Measurements from ENCODE around the gene PSTK. TPM values are rescaled to one million over a fixed set of nuclear protein-coding genes. Genes with fewer than 3 reads are reported as not detected.

Gene PSTK
- total RNA-seq, 4 donors from 2014 or later = 3.9 to 6.3 (median 5.2) TPM

DNA sequence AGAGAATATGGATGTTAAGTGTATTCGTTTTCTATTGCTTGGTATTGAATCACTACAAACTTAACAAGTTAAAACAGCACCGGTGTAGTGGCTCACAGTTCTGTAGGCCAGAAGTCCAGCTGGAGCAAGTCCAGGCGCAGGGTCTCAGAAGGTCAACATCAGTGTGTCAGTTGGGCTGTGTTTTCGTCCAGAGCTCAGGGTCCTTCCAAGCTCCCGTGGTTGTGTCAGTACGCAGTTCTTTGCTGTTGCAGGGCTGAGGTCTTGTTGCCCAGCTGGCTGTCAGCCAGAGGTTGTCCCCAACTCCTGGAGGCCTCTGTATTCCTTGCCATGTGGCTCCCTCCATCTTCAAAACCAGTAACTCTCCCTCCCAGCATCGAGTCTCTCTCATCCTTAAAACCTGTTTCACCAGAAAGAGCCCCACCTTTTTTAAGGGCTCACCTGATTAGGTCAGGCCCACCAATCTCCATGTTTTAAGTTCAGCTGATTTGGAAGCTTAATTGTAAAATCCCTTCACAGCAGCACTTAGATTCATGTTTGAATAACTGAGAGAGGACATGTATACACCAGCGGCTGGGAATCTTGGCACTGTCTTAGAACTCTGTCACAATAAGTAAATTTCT lies 55.4 kb downstream of the PSTK start:
- Histone ChIP-seq H3K4me3 (replicated peaks in 1 of 3) (no peak overlapping the region), H3K27me3 (no peaks in the 10 kb centered on the region), H3K27ac (no peak overlapping the region), H3K4me1 (no peaks in the 10 kb centered on the region), H3K9me3 (no peaks in the 10 kb centered on the region), H3K36me3 (peaks cover 0 to 7% of the 10 kb centered on the region in 2 donors)
- intact Hi-C loops (cut with DNase I) = no loop called here
- WGBS, 2 donors = 93 to 94% methylated on average over 8 of the region's 8 CpGs
- no peak for TF ChIP-seq POLR2A (IDR thresholded peaks at IDR 0.05)
- TF ChIP-seq, protein P1, sequence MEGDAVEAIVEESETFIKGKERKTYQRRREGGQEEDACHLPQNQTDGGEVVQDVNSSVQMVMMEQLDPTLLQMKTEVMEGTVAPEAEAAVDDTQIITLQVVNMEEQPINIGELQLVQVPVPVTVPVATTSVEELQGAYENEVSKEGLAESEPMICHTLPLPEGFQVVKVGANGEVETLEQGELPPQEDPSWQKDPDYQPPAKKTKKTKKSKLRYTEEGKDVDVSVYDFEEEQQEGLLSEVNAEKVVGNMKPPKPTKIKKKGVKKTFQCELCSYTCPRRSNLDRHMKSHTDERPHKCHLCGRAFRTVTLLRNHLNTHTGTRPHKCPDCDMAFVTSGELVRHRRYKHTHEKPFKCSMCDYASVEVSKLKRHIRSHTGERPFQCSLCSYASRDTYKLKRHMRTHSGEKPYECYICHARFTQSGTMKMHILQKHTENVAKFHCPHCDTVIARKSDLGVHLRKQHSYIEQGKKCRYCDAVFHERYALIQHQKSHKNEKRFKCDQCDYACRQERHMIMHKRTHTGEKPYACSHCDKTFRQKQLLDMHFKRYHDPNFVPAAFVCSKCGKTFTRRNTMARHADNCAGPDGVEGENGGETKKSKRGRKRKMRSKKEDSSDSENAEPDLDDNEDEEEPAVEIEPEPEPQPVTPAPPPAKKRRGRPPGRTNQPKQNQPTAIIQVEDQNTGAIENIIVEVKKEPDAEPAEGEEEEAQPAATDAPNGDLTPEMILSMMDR (IDR thresholded peaks at IDR 0.05) = no peak
- no peak for DNase-seq

DNA sequence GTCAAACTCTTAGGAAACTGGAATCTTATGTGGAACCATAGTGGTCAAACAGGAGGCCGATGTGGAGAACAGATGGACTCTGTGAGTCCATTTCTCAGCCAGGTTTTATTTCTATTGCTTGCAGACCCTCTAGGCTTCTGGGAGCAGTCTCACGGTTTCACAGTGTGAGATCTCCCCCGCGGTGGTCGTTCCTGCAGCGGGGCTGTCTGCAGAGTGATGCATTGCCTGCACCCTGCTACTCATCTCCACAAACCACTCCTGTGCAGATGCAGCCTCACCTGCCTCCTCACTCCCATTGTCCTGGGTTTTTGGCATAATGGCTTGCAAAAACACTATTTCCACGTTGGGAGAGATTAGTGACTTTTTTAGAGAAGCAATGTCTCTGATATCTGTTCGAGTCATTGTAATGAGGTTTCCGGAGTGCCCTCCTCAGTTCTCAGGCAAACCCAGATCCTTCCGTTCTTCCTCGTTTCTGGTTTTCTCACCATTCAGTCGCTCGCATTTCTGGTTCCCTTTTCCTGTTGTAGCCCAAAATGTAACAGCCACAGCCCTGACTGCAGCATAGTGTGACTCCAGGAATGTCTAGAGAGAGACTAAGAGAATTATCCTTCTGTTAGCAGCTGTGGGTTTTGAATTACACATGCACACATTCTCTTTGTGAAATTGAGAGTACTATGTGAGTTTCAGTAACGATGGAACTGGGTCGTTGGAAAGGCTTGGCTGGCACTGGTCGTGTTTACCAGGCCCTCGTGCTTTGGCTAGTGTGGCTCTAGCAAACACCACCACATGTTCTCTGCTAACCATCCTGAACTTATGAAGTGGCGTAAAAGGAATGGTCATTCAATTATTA lies 58.8 kb downstream of the PSTK start:
- Histone ChIP-seq H3K4me3 (replicated peaks in 1 of 3) (no peak overlapping the region), H3K4me1 (no peaks in the 10 kb centered on the region), H3K27ac (no peak overlapping the region), H3K9me3 (no peaks in the 10 kb centered on the region), H3K36me3 (peaks cover 0 to 7% of the 10 kb centered on the region in 2 donors), H3K27me3 (no peaks in the 10 kb centered on the region)
- no peak for DNase-seq
- TF ChIP-seq POLR2A (IDR thresholded peaks at IDR 0.05) = no peak
- TF ChIP-seq, protein P1 (IDR thresholded peaks at IDR 0.05) = no peak
- intact Hi-C loops (cut with DNase I) = no loop called here
- 69 to 74% methylated on average over 18 of the region's 18 CpGs for WGBS, 2 donors

DNA sequence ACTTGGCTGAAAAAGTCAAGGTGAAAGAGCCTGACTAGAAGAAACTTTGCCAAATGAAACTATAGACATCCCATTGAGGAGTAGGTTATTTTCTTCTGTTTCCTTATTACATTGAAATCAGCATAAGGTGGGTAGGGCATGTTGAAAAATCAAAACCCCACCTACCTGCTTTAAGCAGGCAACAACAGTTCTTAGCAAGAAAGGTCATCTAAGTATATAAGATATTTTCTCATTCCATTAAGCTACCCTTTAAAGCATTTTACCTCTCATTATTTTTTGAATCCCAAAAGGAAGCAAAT lies 59.4 kb downstream of the PSTK start:
- no peaks in the 10 kb centered on the region for H3K4me1 ChIP-seq
- intact Hi-C loops (cut with DNase I) = no loop called here

More for the DNA sequence above, 59.4 kb downstream of the PSTK start:
- H3K4me3 ChIP-seq (replicated peaks in 1 of 3) = no peak overlapping the region
- H3K27me3 ChIP-seq = no peaks in the 10 kb centered on the region
- no peak overlapping the region for H3K27ac ChIP-seq
- peaks cover 0 to 12% of the 10 kb centered on the region in 2 donors for H3K36me3 ChIP-seq
- no peak for DNase-seq
- TF ChIP-seq POLR2A (IDR thresholded peaks at IDR 0.05) = no peak
- TF ChIP-seq, protein P1 (IDR thresholded peaks at IDR 0.05) = no peak
- no peaks in the 10 kb centered on the region for H3K9me3 ChIP-seq

Other genes starting within 250 kb of the PSTK start
- under 1 TPM in 2 of 4 donors, not detected in 2; 0.45 to 0.81 TPM for gene CUZD1, start 134.5 kb upstream of the PSTK start, total RNA-seq
- gene FAM24B, start 100.8 kb upstream of the PSTK start, total RNA-seq = 1 to 10 TPM in 2 of 4 donors, not detected in 2; 1.4 to 2.1 TPM
- not detected for gene FAM24A, start 69.8 kb upstream of the PSTK start, total RNA-seq
- 10 to 100 TPM in 1 of 4 donors, 1 to 10 TPM in 3; 4.7 to 10.4 (median 7.1) TPM for gene C10orf88, start 26.2 kb upstream of the PSTK start, total RNA-seq
- 10 to 100 TPM; 11.5 to 24.5 (median 13.3) TPM for gene IKZF5, start 28.4 kb downstream of the PSTK start, total RNA-seq
- gene ACADSB, start 28.6 kb downstream of the PSTK start, total RNA-seq = 10 to 100 TPM; 14.4 to 23.8 (median 17.5) TPM
- gene HMX3, start 155.6 kb downstream of the PSTK start, total RNA-seq = not detected
- gene HMX2, start 167.7 kb downstream of the PSTK start, total RNA-seq = not detected
- gene BUB3, start 174.0 kb downstream of the PSTK start, total RNA-seq = 100 to 1,000 TPM in 1 of 4 donors, 10 to 100 TPM in 3; 67.9 to 117 (median 88.0) TPM